Measurements from ENCODE around the gene INPP5B.
"Not testable (repeated sequence)": the region's sequence is repeated elsewhere in the genome, so short reads cannot be mapped to it uniquely, and the experiment has no call there.

INPP5B gene

DNA sequence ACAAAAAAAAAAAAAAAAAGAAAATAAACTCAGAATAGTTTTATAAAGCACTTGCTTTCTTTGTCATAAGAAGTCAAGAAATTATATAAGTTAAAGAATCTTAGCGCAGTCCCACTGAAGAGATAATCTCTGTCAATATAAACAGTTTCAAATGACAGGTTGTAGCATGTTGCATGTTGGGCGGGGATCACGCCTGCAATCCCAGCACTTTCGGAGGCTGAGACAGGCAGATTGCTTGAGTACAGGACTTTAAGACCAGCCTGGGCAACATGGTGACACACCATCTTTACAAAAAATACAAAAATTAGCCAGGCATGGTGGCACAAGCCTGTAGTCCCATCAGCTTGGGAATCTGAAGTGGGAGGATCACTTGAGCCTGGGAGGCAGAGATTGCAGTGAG, 18.4 kb upstream of the INPP5B start:
- no peak for TF ChIP-seq EZH2phosphoT487 (IDR thresholded peaks at IDR 0.05; ENCODE audit: borderline replicate concordance)
- TF ChIP-seq, protein P1, sequence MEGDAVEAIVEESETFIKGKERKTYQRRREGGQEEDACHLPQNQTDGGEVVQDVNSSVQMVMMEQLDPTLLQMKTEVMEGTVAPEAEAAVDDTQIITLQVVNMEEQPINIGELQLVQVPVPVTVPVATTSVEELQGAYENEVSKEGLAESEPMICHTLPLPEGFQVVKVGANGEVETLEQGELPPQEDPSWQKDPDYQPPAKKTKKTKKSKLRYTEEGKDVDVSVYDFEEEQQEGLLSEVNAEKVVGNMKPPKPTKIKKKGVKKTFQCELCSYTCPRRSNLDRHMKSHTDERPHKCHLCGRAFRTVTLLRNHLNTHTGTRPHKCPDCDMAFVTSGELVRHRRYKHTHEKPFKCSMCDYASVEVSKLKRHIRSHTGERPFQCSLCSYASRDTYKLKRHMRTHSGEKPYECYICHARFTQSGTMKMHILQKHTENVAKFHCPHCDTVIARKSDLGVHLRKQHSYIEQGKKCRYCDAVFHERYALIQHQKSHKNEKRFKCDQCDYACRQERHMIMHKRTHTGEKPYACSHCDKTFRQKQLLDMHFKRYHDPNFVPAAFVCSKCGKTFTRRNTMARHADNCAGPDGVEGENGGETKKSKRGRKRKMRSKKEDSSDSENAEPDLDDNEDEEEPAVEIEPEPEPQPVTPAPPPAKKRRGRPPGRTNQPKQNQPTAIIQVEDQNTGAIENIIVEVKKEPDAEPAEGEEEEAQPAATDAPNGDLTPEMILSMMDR (conservative IDR thresholded peaks at IDR 0.05; ENCODE audit: low read length), result no peak
- no peak overlapping the region for H3K4me2 ChIP-seq (ENCODE audit: low read depth, low read length, poor library complexity, severe bottlenecking)
- no peaks in the 10 kb centered on the region for H3K79me2 ChIP-seq (ENCODE audit: insufficient read depth, low read length)
- H3K9ac ChIP-seq (ENCODE audit: low read depth, low read length, poor library complexity, severe bottlenecking), result no peak overlapping the region
- no peaks in the 10 kb centered on the region for H3K9me2 ChIP-seq (replicated peaks; ENCODE audit: low read depth, low read length)
- no peaks in the 10 kb centered on the region for H3K4me1 ChIP-seq (ENCODE audit: insufficient read depth, low read length, poor library complexity, severe bottlenecking)
- peaks cover 58% of the 10 kb centered on the region; the same call in 1 of the 2 replicates for H3K36me3 ChIP-seq (ENCODE audit: insufficient read depth, low read length)
- no peaks in the 10 kb centered on the region for H3K9me3 ChIP-seq (ENCODE audit: insufficient read depth, low read depth, low read length)
- H4K20me1 ChIP-seq (ENCODE audit: insufficient read depth, low read length, poor library complexity, severe bottlenecking), result no peaks in the 10 kb centered on the region
- H3K4me3 ChIP-seq (ENCODE audit: low read length, poor library complexity, severe bottlenecking), result no peak overlapping the region
- H3K27me3 ChIP-seq (ENCODE audit: insufficient read depth, low read length, poor library complexity, severe bottlenecking), result no peaks in the 10 kb centered on the region
- no peaks in the 10 kb centered on the region for H3F3A ChIP-seq (ENCODE audit: low read depth)
- no peak overlapping the region for H2AFZ ChIP-seq (ENCODE audit: low read length)

DNA sequence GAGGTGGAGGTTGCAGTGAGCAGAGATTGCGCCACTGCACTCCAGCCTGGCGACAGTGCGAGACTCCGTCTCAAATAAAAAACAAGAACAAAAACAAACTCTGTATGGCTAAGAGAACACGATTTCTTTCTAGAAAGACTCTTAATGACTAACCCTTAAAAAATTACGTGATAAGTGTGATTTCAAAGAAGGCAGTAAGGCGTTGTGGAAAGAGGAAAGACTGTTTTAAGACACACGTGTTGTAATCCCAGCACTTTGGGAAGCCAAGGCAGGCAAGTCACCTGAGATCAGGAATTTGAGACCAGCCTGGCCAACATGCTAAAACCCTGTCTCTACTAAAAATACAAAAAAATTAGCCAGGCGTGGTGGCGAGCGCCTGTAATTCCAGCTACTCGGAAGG, 17.3 kb upstream of the INPP5B start:
- not testable (repeated sequence) for H3K79me2 ChIP-seq (ENCODE audit: insufficient read depth, low read length); H3K4me3 ChIP-seq (ENCODE audit: low read length, poor library complexity, severe bottlenecking); H3F3A ChIP-seq (ENCODE audit: low read depth); H3K4me2 ChIP-seq (ENCODE audit: low read depth, low read length, poor library complexity, severe bottlenecking); H3K9me2 ChIP-seq (replicated peaks; ENCODE audit: low read depth, low read length); H3K27me3 ChIP-seq (ENCODE audit: insufficient read depth, low read length, poor library complexity, severe bottlenecking); H3K9ac ChIP-seq (ENCODE audit: low read depth, low read length, poor library complexity, severe bottlenecking); H2AFZ ChIP-seq (ENCODE audit: low read length); H3K4me1 ChIP-seq (ENCODE audit: insufficient read depth, low read length, poor library complexity, severe bottlenecking); H4K20me1 ChIP-seq (ENCODE audit: insufficient read depth, low read length, poor library complexity, severe bottlenecking); H3K9me3 ChIP-seq (ENCODE audit: insufficient read depth, low read depth, low read length)
- peaks cover 59% of the 10 kb centered on the region; the same call in 1 of the 2 replicates for H3K36me3 ChIP-seq (ENCODE audit: insufficient read depth, low read length)

DNA sequence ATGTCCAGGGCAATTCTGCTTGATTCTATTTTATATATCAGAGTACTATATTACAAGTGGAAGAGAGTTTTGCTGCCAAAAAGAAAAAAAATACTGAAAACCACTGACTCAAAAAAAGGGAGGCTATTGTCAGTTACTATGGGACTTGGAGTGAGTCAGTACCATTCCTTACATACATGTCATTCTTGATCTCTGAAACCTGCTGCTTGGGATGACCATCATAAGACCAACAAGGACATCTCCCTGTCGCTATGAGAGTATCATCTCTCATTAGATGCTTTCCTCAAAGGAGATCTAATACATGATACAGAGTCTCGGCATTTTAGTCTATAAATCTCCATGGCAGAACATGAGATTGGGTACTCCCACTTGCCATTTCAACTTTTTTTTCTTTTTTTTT, 11.8 kb upstream of the INPP5B start:
- Histone ChIP-seq H2AFZ (ENCODE audit: low read length) (no peak overlapping the region), H3K4me1 (ENCODE audit: insufficient read depth, low read length, poor library complexity, severe bottlenecking) (no peaks in the 10 kb centered on the region), H3K4me3 (ENCODE audit: low read length, poor library complexity, severe bottlenecking) (no peak overlapping the region), H3K9me3 (ENCODE audit: insufficient read depth, low read depth, low read length) (no peaks in the 10 kb centered on the region), H4K20me1 (ENCODE audit: insufficient read depth, low read length, poor library complexity, severe bottlenecking) (no peaks in the 10 kb centered on the region), H3K27me3 (ENCODE audit: insufficient read depth, low read length, poor library complexity, severe bottlenecking) (no peaks in the 10 kb centered on the region), H3F3A (ENCODE audit: low read depth) (no peaks in the 10 kb centered on the region), H3K36me3 (ENCODE audit: insufficient read depth, low read length) (peaks cover 43% of the 10 kb centered on the region; the same call in 1 of the 2 replicates), H3K79me2 (ENCODE audit: insufficient read depth, low read length) (no peaks in the 10 kb centered on the region), H3K4me2 (ENCODE audit: low read depth, low read length, poor library complexity, severe bottlenecking) (no peak overlapping the region), H3K9me2 (replicated peaks; ENCODE audit: low read depth, low read length) (no peaks in the 10 kb centered on the region), H3K9ac (ENCODE audit: low read depth, low read length, poor library complexity, severe bottlenecking) (no peak overlapping the region)
- TF ChIP-seq EZH2phosphoT487 (IDR thresholded peaks at IDR 0.05; ENCODE audit: borderline replicate concordance), result no peak
- TF ChIP-seq, protein P1 (conservative IDR thresholded peaks at IDR 0.05; ENCODE audit: low read length), result no peak

DNA sequence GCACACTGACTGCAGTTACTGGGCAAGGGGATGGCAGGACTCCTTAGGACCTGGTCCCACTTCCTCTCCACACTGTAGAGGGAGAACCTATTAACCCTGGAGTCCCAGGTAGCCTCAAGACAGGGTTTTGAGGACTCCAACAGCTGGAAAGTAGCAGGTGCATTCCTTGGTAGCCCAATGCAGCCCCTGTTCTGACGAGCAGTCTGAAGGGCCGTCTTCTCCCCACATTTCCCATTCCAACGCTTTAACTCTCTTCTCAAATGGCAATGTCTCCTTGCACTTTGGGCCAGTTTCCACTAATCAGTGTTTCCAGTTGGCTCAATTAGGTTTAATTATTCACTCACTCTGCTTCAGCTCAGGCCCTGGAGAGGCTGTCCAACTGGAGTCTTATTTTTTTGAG, 8.8 kb upstream of the INPP5B start:
- Histone ChIP-seq H3K9ac (ENCODE audit: low read depth, low read length, poor library complexity, severe bottlenecking) (no peak overlapping the region), H3K9me2 (replicated peaks; ENCODE audit: low read depth, low read length) (no peaks in the 10 kb centered on the region), H3K27me3 (ENCODE audit: insufficient read depth, low read length, poor library complexity, severe bottlenecking) (no peaks in the 10 kb centered on the region), H3K4me1 (ENCODE audit: insufficient read depth, low read length, poor library complexity, severe bottlenecking) (no peaks in the 10 kb centered on the region), H3K4me3 (ENCODE audit: low read length, poor library complexity, severe bottlenecking) (no peak overlapping the region), H3K36me3 (ENCODE audit: insufficient read depth, low read length) (peaks cover 36% of the 10 kb centered on the region; the same call in 1 of the 2 replicates), H2AFZ (ENCODE audit: low read length) (no peak overlapping the region), H3F3A (ENCODE audit: low read depth) (no peaks in the 10 kb centered on the region), H3K79me2 (ENCODE audit: insufficient read depth, low read length) (no peaks in the 10 kb centered on the region), H3K4me2 (ENCODE audit: low read depth, low read length, poor library complexity, severe bottlenecking) (no peak overlapping the region), H4K20me1 (ENCODE audit: insufficient read depth, low read length, poor library complexity, severe bottlenecking) (no peaks in the 10 kb centered on the region), H3K9me3 (ENCODE audit: insufficient read depth, low read depth, low read length) (no peaks in the 10 kb centered on the region)
- no peak for TF ChIP-seq EZH2phosphoT487 (IDR thresholded peaks at IDR 0.05; ENCODE audit: borderline replicate concordance)
- TF ChIP-seq, protein P1 (conservative IDR thresholded peaks at IDR 0.05; ENCODE audit: low read length), result no peak

Measured in Loucy (cell line).